PC-3 (cell line): ENCODE results near the gene DRAXIN. TPM values are rescaled to one million over a fixed set of nuclear protein-coding genes. Genes with fewer than 3 reads are reported as not detected.

Experiments
- ATAC-seq: fragments of 200-7000 bp; cut with Tn5 transposase; 2 replicates; pipeline ENCODE4 v1.9.1; 2020; ENCODE audit warnings: mild to moderate bottlenecking, moderate library complexity
- BruUV-seq: library from RNA; stranded (reverse); fragments of 400-500 nt; replicated peaks from 2 replicates; lab custom pipeline; 2021; lab: Mats Ljungman, UMichigan
- CTCF ChIA-PET: fragments of 300-600 bp; sonication (Branson Sonifier 250); formaldehyde crosslinking; loops from one replicate; lab custom pipeline; 2022; ENCODE audit warnings: antibody characterized with exemption; lab: Charles Lee
- POLR2A ChIA-PET: fragments of 300-600 bp; sonication (Branson Sonifier 250); formaldehyde crosslinking; loops from one replicate; lab custom pipeline; 2022; ENCODE audit warnings: antibody characterized with exemption; ENCODE audit not compliant: unreplicated experiment; lab: Charles Lee
- DNase-seq: peaks from one replicate; pipeline ENCODE4 v3.0.0-alpha.2; 2015
- H2AFZ ChIP-seq: fragments of 300-600 bp; sonication (generic); 2 replicates; pipeline ENCODE4 v1.6.0; 2016; ENCODE audit warnings: antibody characterized with exemption, low read length
- H3F3A ChIP-seq: fragments of 300-600 bp; sonication (generic); one replicate; pipeline ENCODE4 v1.6.0; 2017; ENCODE audit warnings: antibody characterized with exemption, low read length, control low read depth, mild to moderate bottlenecking; ENCODE audit not compliant: unreplicated experiment
- H3K27ac ChIP-seq: fragments of 300-600 bp; sonication (generic); 2 replicates; pipeline ENCODE4 v1.5.1; 2016; ENCODE audit warnings: mild to moderate bottlenecking, low read length
- H3K27me3 ChIP-seq: fragments of 300-600 bp; sonication (generic); 2 replicates; pipeline ENCODE4 v1.6.1; 2016; ENCODE audit warnings: low read length, mixed read lengths
- H3K36me3 ChIP-seq: fragments of 300-600 bp; sonication (generic); 2 replicates; pipeline ENCODE4 v1.6.1; 2016; ENCODE audit warnings: low read depth, mixed run types, low read length, mixed read lengths
- H3K4me1 ChIP-seq: fragments of 300-600 bp; sonication (generic); 2 replicates; pipeline ENCODE4 v1.5.1; 2016; ENCODE audit warnings: low read length; ENCODE audit not compliant: insufficient read depth
- H3K4me2 ChIP-seq: fragments of 300-600 bp; sonication (generic); 2 replicates; pipeline ENCODE4 v1.6.0; 2016; ENCODE audit warnings: low read length
- H3K4me3 ChIP-seq: fragments of 300-600 bp; sonication (generic); 2 replicates; pipeline ENCODE4 v1.5.1; 2016; ENCODE audit warnings: mild to moderate bottlenecking, low read length, mixed read lengths
- H3K79me2 ChIP-seq: fragments of 300-600 bp; sonication (generic); 2 replicates; pipeline ENCODE4 v1.6.1; 2017; ENCODE audit warnings: low read length, mixed read lengths
- H3K9ac ChIP-seq: fragments of 300-600 bp; sonication (generic); 2 replicates; pipeline ENCODE4 v1.6.0; 2016; ENCODE audit warnings: mild to moderate bottlenecking, low read length
- H3K9me2 ChIP-seq: fragments of 300-600 bp; sonication (generic); replicated peaks from 2 replicates; pipeline ENCODE4 v1.6.1; 2016; ENCODE audit warnings: mixed run types, low read length, mixed read lengths
- H3K9me3 ChIP-seq: fragments of 300-600 bp; sonication (generic); 2 replicates; pipeline ENCODE4 v1.6.1; 2016; ENCODE audit warnings: low read length, mixed read lengths
- H4K20me1 ChIP-seq: fragments of 300-600 bp; sonication (generic); 2 replicates; pipeline ENCODE4 v1.6.1; 2016; ENCODE audit warnings: low read length, mixed read lengths
- CTCF ChIP-seq: fragments of 300-600 bp; sonication (generic); conservative IDR thresholded peaks from 2 replicates; pipeline ENCODE4 v1.5.1; 2017; ENCODE audit warnings: antibody characterized with exemption, low read depth, mild to moderate bottlenecking, low read length
- EZH2 ChIP-seq: fragments of 300-600 bp; sonication (generic); IDR thresholded peaks from one replicate; pipeline ENCODE4 v1.6.1; 2017; ENCODE audit warnings: antibody characterized with exemption, mild to moderate bottlenecking, low read length; ENCODE audit not compliant: unreplicated experiment
- EZH2phosphoT487 ChIP-seq: fragments of 300-600 bp; sonication (generic); IDR thresholded peaks from 2 replicates; pipeline ENCODE4 v1.6.1; 2018; ENCODE audit warnings: mild to moderate bottlenecking, antibody characterized with exemption, low read length, borderline replicate concordance
- intact Hi-C: fragments of 100-400 bp; cut with micrococcal nuclease; formaldehyde crosslinking; loops from 2 replicates; pipeline ENCODE4 v1.9.0; 2023
- total RNA-seq: library from RNA; depleted of rRNA; stranded (reverse); fragments of >200 nt; gene quantifications from 2 replicates; pipeline ENCODE4 v1.2.3, GENCODE V29; 2014

Gene DRAXIN
- total RNA-seq, 1 experiment from 2014 or later = 0.07 TPM

GRCh38 chr1:11729155-11729497, 37.6 kb downstream of the DRAXIN start:
- ChIA-PET POLR2A (no interaction called here), CTCF (no interaction called here)
- peaks cover 7% of the 10 kb centered on the region; the same call in 1 of the 2 replicates for H3K4me1 ChIP-seq
- H3K27ac ChIP-seq = no peak overlapping the region
- H4K20me1 ChIP-seq = no peaks in the 10 kb centered on the region
- H3K9me3 ChIP-seq = no peaks in the 10 kb centered on the region
- H2AFZ ChIP-seq = no peak overlapping the region
- ATAC-seq = no peak
- H3F3A ChIP-seq = no peaks in the 10 kb centered on the region
- intact Hi-C loops = no loop called here
- BruUV-seq = no TSS peak
- H3K9ac ChIP-seq = no peak overlapping the region
- H3K27me3 ChIP-seq = no peaks in the 10 kb centered on the region
- no peak overlapping the region for H3K4me2 ChIP-seq
- no peak for DNase-seq
- H3K9me2 ChIP-seq = no peaks in the 10 kb centered on the region
- TF ChIP-seq CTCF (no peak), EZH2 (no peak), EZH2phosphoT487 (no peak)
- no peak overlapping the region for H3K4me3 ChIP-seq
- no peaks in the 10 kb centered on the region for H3K79me2 ChIP-seq
- H3K36me3 ChIP-seq = no peaks in the 10 kb centered on the region

- Histone ChIP-seq H3K27ac (no peak overlapping the region), H2AFZ (no peak overlapping the region), H3K9me2 (no peaks in the 10 kb centered on the region), H3K36me3 (no peaks in the 10 kb centered on the region), H4K20me1 (no peaks in the 10 kb centered on the region), H3K9me3 (no peaks in the 10 kb centered on the region), H3K27me3 (no peaks in the 10 kb centered on the region), H3K79me2 (no peaks in the 10 kb centered on the region), H3F3A (no peaks in the 10 kb centered on the region), H3K9ac (no peak overlapping the region), H3K4me1 (peaks cover 7% of the 10 kb centered on the region; the same call in 1 of the 2 replicates), H3K4me3 (no peak overlapping the region), H3K4me2 (no peak overlapping the region)
- ChIA-PET CTCF (interaction anchor here (0.7 kb wide), 1 partner anchor 61 kb away, joined by 3 read pairs; no protein-coding TSS in a partner anchor), POLR2A (no interaction called here)
- BruUV-seq = no TSS peak
- intact Hi-C loops = no loop called here
- ATAC-seq (peak; percentile 7; the same call in 1 of the 2 replicates), DNase-seq (no peak)
- TF ChIP-seq EZH2phosphoT487 = no peak
- TF ChIP-seq EZH2 = no peak
- TF ChIP-seq CTCF = no peak
Measured at GRCh38 chr1:11729498-11730428, 38.3 kb downstream of the DRAXIN start.
